IMR-90 (cell line): ENCODE measurements around the gene TRPC1. TPM values are rescaled to one million over a fixed set of nuclear protein-coding genes. Genes with fewer than 3 reads are reported as not detected.

ENCODE experiments used
- ATAC-seq: fragments of 200-7000 bp; cut with Tn5 transposase; 2 replicates; pipeline ENCODE4 v1.9.1; 2020; ENCODE audit warnings: low read depth, mild to moderate bottlenecking, moderate library complexity
- BruUV-seq: library from RNA; stranded (reverse); fragments of 400-500 nt; replicated peaks from 2 replicates; lab custom pipeline; 2021; lab: Mats Ljungman, UMichigan
- CTCF ChIA-PET: fragments of 300-600 bp; formaldehyde crosslinking; extraction: SDS; loops from one replicate; lab custom pipeline; 2021; ENCODE audit warnings: antibody characterized with exemption; lab: Yijun Ruan, JAX
- POLR2A ChIA-PET: fragments of 300-600 bp; sonication (Branson Sonifier 250); formaldehyde crosslinking; loops from one replicate; lab custom pipeline; 2022; ENCODE audit warnings: antibody characterized with exemption; ENCODE audit not compliant: unreplicated experiment; lab: Charles Lee
- DNase-seq: peaks from one replicate; pipeline ENCODE4 v3.0.0; 2013
- H2AFZ ChIP-seq: replicated peaks from 2 replicates; pipeline ENCODE3; 2013; ENCODE audit warnings: low read length, mild to moderate bottlenecking; ENCODE audit not compliant: poor library complexity
- H2AK5ac ChIP-seq: 2 replicates; pipeline ENCODE4 v1.6.1; 2013; ENCODE audit warnings: low read depth, low read length, inconsistent platforms
- H2AK9ac ChIP-seq: replicated peaks from 2 replicates; pipeline ENCODE3; 2013; ENCODE audit warnings: mild to moderate bottlenecking, low read depth, low read length, moderate library complexity; ENCODE audit not compliant: poor library complexity
- H2BK120ac ChIP-seq: 2 replicates; pipeline ENCODE4 v1.6.1; 2013; ENCODE audit warnings: low read depth, low read length, inconsistent platforms
- H2BK15ac ChIP-seq: 3 replicates; pipeline ENCODE4 v1.6.1; 2013; ENCODE audit warnings: low read depth, low read length, inconsistent platforms
- H2BK20ac ChIP-seq: 2 replicates; pipeline ENCODE4 v1.6.1; 2013; ENCODE audit warnings: low read depth, mild to moderate bottlenecking, inconsistent platforms, low read length, moderate library complexity
- H2BK5ac ChIP-seq: 2 replicates; pipeline ENCODE4 v1.6.1; 2013; ENCODE audit warnings: mild to moderate bottlenecking, low read depth, low read length, inconsistent platforms; ENCODE audit not compliant: poor library complexity, severe bottlenecking
- H3K14ac ChIP-seq: replicated peaks from 2 replicates; pipeline ENCODE4 v1.6.1; 2013; ENCODE audit warnings: low read depth, low read length, inconsistent platforms
- H3K18ac ChIP-seq: 2 replicates; pipeline ENCODE4 v1.6.1; 2013; ENCODE audit warnings: low read depth, low read length, control low read depth
- H3K23ac ChIP-seq: 2 replicates; pipeline ENCODE4 v1.6.1; 2013; ENCODE audit warnings: low read depth, low read length, inconsistent platforms
- H3K27ac ChIP-seq: 2 replicates; pipeline ENCODE4 v1.5.1; 2013; ENCODE audit warnings: mild to moderate bottlenecking, control low read depth, low read length; ENCODE audit not compliant: insufficient read depth
- H3K27me3 ChIP-seq: 2 replicates; pipeline ENCODE4 v1.6.1; 2013; ENCODE audit warnings: low read length; ENCODE audit not compliant: control insufficient read depth, insufficient read depth
- H3K36me3 ChIP-seq: 2 replicates; pipeline ENCODE4 v1.6.1; 2013; ENCODE audit warnings: low read length, mixed read lengths; ENCODE audit not compliant: control insufficient read depth, insufficient read depth
- H3K4ac ChIP-seq: 2 replicates; pipeline ENCODE4 v1.6.1; 2013; ENCODE audit warnings: low read depth, low read length, inconsistent platforms
- H3K4me1 ChIP-seq: 2 replicates; pipeline ENCODE4 v1.6.1; 2013; ENCODE audit warnings: low read length, mixed read lengths; ENCODE audit not compliant: control insufficient read depth, insufficient read depth
- H3K4me2 ChIP-seq: 2 replicates; pipeline ENCODE4 v1.6.1; 2013; ENCODE audit warnings: low read depth, mild to moderate bottlenecking, control low read depth, low read length, moderate library complexity
- H3K4me3 ChIP-seq: 2 replicates; pipeline ENCODE4 v1.5.1; 2013; ENCODE audit warnings: low read depth, mild to moderate bottlenecking, control low read depth, low read length, moderate library complexity; ENCODE audit not compliant: insufficient read depth
- H3K56ac ChIP-seq: 2 replicates; pipeline ENCODE4 v1.6.1; 2013; ENCODE audit warnings: low read length, inconsistent platforms; ENCODE audit not compliant: insufficient read depth; ENCODE audit errors: extremely low read depth
- H3K79me1 ChIP-seq, 2 experiments: 2 replicates each; pipeline ENCODE4 v1.6.1; 2013; ENCODE audit warnings: low read length in 2 of 2, inconsistent platforms in 1 of 2, low read depth in 1 of 2
- H3K9ac ChIP-seq: 2 replicates; pipeline ENCODE4 v1.6.1; 2013; ENCODE audit warnings: low read depth, low read length, control low read depth
- H3K9me1 ChIP-seq: 2 replicates; pipeline ENCODE4 v1.6.1; 2013; ENCODE audit warnings: low read length, inconsistent platforms; ENCODE audit not compliant: insufficient read depth
- H3K9me3 ChIP-seq: 2 replicates; pipeline ENCODE4 v1.6.1; 2013; ENCODE audit warnings: low read length; ENCODE audit not compliant: control insufficient read depth, insufficient read depth
- H4K20me1 ChIP-seq: 2 replicates; pipeline ENCODE4 v1.6.1; 2013; ENCODE audit warnings: low read length, inconsistent platforms; ENCODE audit not compliant: insufficient read depth
- H4K5ac ChIP-seq: 2 replicates; pipeline ENCODE4 v1.6.1; 2013; ENCODE audit warnings: mild to moderate bottlenecking, low read depth, low read length, control low read depth
- H4K8ac ChIP-seq, 2 experiments: 2 replicates each; pipeline ENCODE4 v1.6.1; 2013; ENCODE audit warnings: low read depth in 2 of 2, low read length in 2 of 2, control low read depth in 1 of 2, inconsistent platforms in 1 of 2
- H4K91ac ChIP-seq: 2 replicates; pipeline ENCODE4 v1.6.1; 2013; ENCODE audit warnings: low read depth, low read length, inconsistent platforms; ENCODE audit not compliant: insufficient read depth
- CEBPB ChIP-seq: IDR thresholded peaks from 2 replicates; pipeline ENCODE4 v1.6.1; 2012; ENCODE audit warnings: low read depth, low read length, improper control_type of control experiment
- CHD1 ChIP-seq: IDR thresholded peaks from 2 replicates; pipeline ENCODE4 v1.6.1; 2012; ENCODE audit warnings: low read depth, low read length, improper control_type of control experiment
- FOS ChIP-seq: fragments of 150-350 bp; IDR thresholded peaks from 2 replicates; pipeline ENCODE4 v1.6.1; 2016; ENCODE audit warnings: low read depth, low read length
- NFE2L2 ChIP-seq: fragments of 150-350 bp; IDR thresholded peaks from 2 replicates; pipeline ENCODE4 v1.6.1; 2016; ENCODE audit warnings: low read depth, mild to moderate bottlenecking, low read length
- RCOR1 ChIP-seq: IDR thresholded peaks from 2 replicates; pipeline ENCODE4 v1.6.1; 2012; ENCODE audit warnings: mild to moderate bottlenecking, low read length, improper control_type of control experiment; ENCODE audit not compliant: insufficient replicate concordance
- dilution Hi-C: fragments of 300-500 bp; cut with HindIII; formaldehyde crosslinking; loops from one replicate; pipeline ENCODE4 v1.14.3; 2018; ENCODE audit warnings: low sequenced_read_pairs; ENCODE audit not compliant: unreplicated experiment
- in situ Hi-C: fragments of 300-500 bp; cut with MboI; formaldehyde crosslinking; loops from 3 replicates; pipeline ENCODE4 v1.14.3; 2019; ENCODE audit warnings: low sequenced_read_pairs, inconsistent platforms, mixed read lengths
- intact Hi-C: fragments of 100-400 bp; cut with micrococcal nuclease; formaldehyde crosslinking; loops from 2 replicates; pipeline ENCODE4 v1.10.0; 2022
- polyA plus RNA-seq, 3 experiments: library from polyadenylated mRNA; depleted of rRNA; stranded (reverse); fragments of >200 nt; gene quantifications; 2 replicates each; pipeline ENCODE4 v1.2.3, GENCODE V29; 2012; ENCODE audit warnings: low replicate concordance in 1 of 3
- total RNA-seq: library from RNA; depleted of rRNA; stranded (reverse); fragments of >200 nt; gene quantifications from 2 replicates; pipeline ENCODE4 v1.2.3, GENCODE V29; 2012
- TF ChIP-seq, protein P1 (sequence below): fragments of 150-350 bp; IDR thresholded peaks from 2 replicates; pipeline ENCODE4 v1.6.1; 2016; ENCODE audit warnings: low read depth, mild to moderate bottlenecking, low read length, moderate library complexity, borderline replicate concordance

TRPC1 gene
- total and polyA plus RNA-seq, 2 of the 4 experiments (the other 2 are of a cell fraction) = 5.9 to 7.2 TPM

DNA sequence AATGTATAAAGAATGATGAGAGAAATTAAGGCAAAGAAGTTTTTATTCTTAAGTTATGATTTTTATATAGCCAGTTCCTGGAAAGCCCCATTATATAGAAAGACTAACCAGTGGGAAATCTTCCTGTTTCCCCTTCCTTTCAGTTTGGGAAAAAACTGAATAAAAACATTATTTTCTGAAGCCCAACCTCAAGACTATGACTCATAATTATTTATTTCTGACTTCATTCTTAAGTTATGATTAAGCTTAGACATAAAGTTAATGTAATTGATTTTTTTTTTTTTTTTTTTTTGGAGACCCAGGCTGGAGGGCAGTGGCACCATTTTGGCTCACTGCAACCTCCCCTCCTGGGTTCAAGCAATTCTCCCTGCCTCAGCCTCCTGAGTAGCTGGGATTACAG, 55.8 kb downstream of the TRPC1 start:
- H3K9me1 ChIP-seq = no peaks in the 10 kb centered on the region
- intact Hi-C loops (no loop called here), in situ Hi-C loops (no loop called here), dilution Hi-C loops (no loop called here)
- H2AFZ ChIP-seq = no peak overlapping the region
- TF ChIP-seq RCOR1 (no peak), FOS (peak; percentile 50; the same call in 1 of the 2 replicates), CEBPB (no peak), NFE2L2 (no peak), CHD1 (no peak)
- TF ChIP-seq, protein P1, sequence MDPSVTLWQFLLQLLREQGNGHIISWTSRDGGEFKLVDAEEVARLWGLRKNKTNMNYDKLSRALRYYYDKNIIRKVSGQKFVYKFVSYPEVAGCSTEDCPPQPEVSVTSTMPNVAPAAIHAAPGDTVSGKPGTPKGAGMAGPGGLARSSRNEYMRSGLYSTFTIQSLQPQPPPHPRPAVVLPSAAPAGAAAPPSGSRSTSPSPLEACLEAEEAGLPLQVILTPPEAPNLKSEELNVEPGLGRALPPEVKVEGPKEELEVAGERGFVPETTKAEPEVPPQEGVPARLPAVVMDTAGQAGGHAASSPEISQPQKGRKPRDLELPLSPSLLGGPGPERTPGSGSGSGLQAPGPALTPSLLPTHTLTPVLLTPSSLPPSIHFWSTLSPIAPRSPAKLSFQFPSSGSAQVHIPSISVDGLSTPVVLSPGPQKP = no peak
- POLR2A ChIA-PET = no interaction called here
- no peak overlapping the region for H2BK5ac ChIP-seq
- H3K4me3 ChIP-seq = no peak overlapping the region
- no peak overlapping the region for H3K27ac ChIP-seq
- H3K23ac ChIP-seq = no peak overlapping the region
- no peak overlapping the region for H2BK20ac ChIP-seq
- H2AK9ac ChIP-seq = no peak overlapping the region
- no peak overlapping the region for H4K91ac ChIP-seq
- no peaks in the 10 kb centered on the region for H3K79me1 ChIP-seq
- no peak overlapping the region for H3K9ac ChIP-seq
- H3K4me1 ChIP-seq = no peaks in the 10 kb centered on the region
- no TSS peak for BruUV-seq
- no peak overlapping the region for H3K4me2 ChIP-seq
- no peak overlapping the region for H2BK120ac ChIP-seq
- ATAC-seq = peak; percentile 35; the same call in 1 of the 2 replicates
- DNase-seq = peak; percentile 60
- H4K8ac ChIP-seq = no peak overlapping the region
- H3K4ac ChIP-seq = no peak overlapping the region
- no peaks in the 10 kb centered on the region for H3K36me3 ChIP-seq
- no peaks in the 10 kb centered on the region for H3K27me3 ChIP-seq
- H2AK5ac ChIP-seq = no peak overlapping the region
- CTCF ChIA-PET = no interaction called here
- no peaks in the 10 kb centered on the region for H3K9me3 ChIP-seq
- H2BK15ac ChIP-seq = no peak overlapping the region
- H3K18ac ChIP-seq = no peak overlapping the region
- H4K5ac ChIP-seq = no peak overlapping the region
- H4K20me1 ChIP-seq = no peaks in the 10 kb centered on the region
- H3K14ac ChIP-seq = no peak overlapping the region
- H3K56ac ChIP-seq = no peak overlapping the region
